ENCODE data around the gene DTNA.

DTNA gene

GRCh38 chr18:34772887-34773286, 62.8 kb downstream of the DTNA start:
- DNase-seq (ENCODE audit: low read depth in 2 of 2), result no peak

- no peak for DNase-seq (ENCODE audit: low read depth in 2 of 2)
These were observed 63.3 kb downstream of the DTNA start for GRCh38 chr18:34773378-34773777.

GRCh38 chr18:34773961-34774766, 64.1 kb downstream of the DTNA start:
- DNase-seq (ENCODE audit: low read depth in 2 of 2), result no peak

GRCh38 chr18:34775461-34775860, 65.4 kb downstream of the DTNA start:
- no peak for DNase-seq (ENCODE audit: low read depth in 2 of 2)

- DNase-seq (ENCODE audit: low read depth in 2 of 2), result no peak
These were observed 69.0 kb downstream of the DTNA start for GRCh38 chr18:34779112-34779511.

GRCh38 chr18:34780856-34781255, 70.8 kb downstream of the DTNA start:
- no peak for DNase-seq (ENCODE audit: low read depth in 2 of 2)

GRCh38 chr18:34783501-34783900, 73.4 kb downstream of the DTNA start:
- DNase-seq (ENCODE audit: low read depth in 2 of 2), result no peak

GRCh38 chr18:34786162-34786741, 76.2 kb downstream of the DTNA start:
- no peak for DNase-seq (ENCODE audit: low read depth in 2 of 2)

GRCh38 chr18:34787931-34788532, 77.9 kb downstream of the DTNA start:
- DNase-seq (ENCODE audit: low read depth in 2 of 2), result peak in 1 of 2 donors; percentile 4

- DNase-seq (ENCODE audit: low read depth in 2 of 2), result no peak
These were observed 79.8 kb downstream of the DTNA start for GRCh38 chr18:34789768-34790344.

- no peak for DNase-seq (ENCODE audit: low read depth in 2 of 2)
These were observed 84.2 kb downstream of the DTNA start for GRCh38 chr18:34794348-34794747.

GRCh38 chr18:34795070-34795732, 85.1 kb downstream of the DTNA start:
- no peak for DNase-seq (ENCODE audit: low read depth in 2 of 2)

- DNase-seq (ENCODE audit: low read depth in 2 of 2), result no peak
These were observed 86.0 kb downstream of the DTNA start for GRCh38 chr18:34796035-34796657.

GRCh38 chr18:34799291-34799690, 89.2 kb downstream of the DTNA start:
- no peak for DNase-seq (ENCODE audit: low read depth in 2 of 2)

- no peak for DNase-seq (ENCODE audit: low read depth in 2 of 2)
These were observed 90.3 kb downstream of the DTNA start for GRCh38 chr18:34800381-34800780.

GRCh38 chr18:34801774-34802173, 91.7 kb downstream of the DTNA start:
- DNase-seq (ENCODE audit: low read depth in 2 of 2), result no peak

GRCh38 chr18:34802959-34803358, 92.9 kb downstream of the DTNA start:
- DNase-seq (ENCODE audit: low read depth in 2 of 2), result no peak

GRCh38 chr18:34803877-34804400, 93.8 kb downstream of the DTNA start:
- no peak for DNase-seq (ENCODE audit: low read depth in 2 of 2)

- DNase-seq (ENCODE audit: low read depth in 2 of 2), result no peak
These were observed 95.2 kb downstream of the DTNA start for GRCh38 chr18:34805103-34805877.

GRCh38 chr18:34805878-34806351, 95.8 kb downstream of the DTNA start:
- no peak for DNase-seq (ENCODE audit: low read depth in 2 of 2)

GRCh38 chr18:34806527-34806926, 96.4 kb downstream of the DTNA start:
- DNase-seq (ENCODE audit: low read depth in 2 of 2), result no peak
